ENCODE data around the gene GNB1. TPM values are rescaled to one million over a fixed set of nuclear protein-coding genes. Genes with fewer than 3 reads are reported as not detected.

The GNB1 gene
- total and polyA plus RNA-seq, 3 donors from 2014 or later, result 223 to 256 (median 240) TPM

GRCh38 chr1:1929102-1929638, 38.3 kb upstream of the GNB1 start:
- DNase-seq, result no peak
- 73 to 84% methylated on average over 4 to 9 of the region's 10 CpGs for WGBS, 2 donors
- H3K27me3 ChIP-seq, result no peaks in the 10 kb centered on the region
- no peak for TF ChIP-seq CTCF (IDR thresholded peaks at IDR 0.05)
- no peak for TF ChIP-seq POLR2A (IDR thresholded peaks at IDR 0.05)
- no peak overlapping the region for H3K27ac ChIP-seq
- H3K4me1 ChIP-seq, result peaks cover 5% of the 10 kb centered on the region
- intact Hi-C loops (cut with DNase I; ENCODE audit: low total_unique reads), result no loop called here
- no peaks in the 10 kb centered on the region for H3K9me3 ChIP-seq
- no peak overlapping the region for H3K4me3 ChIP-seq
- H3K36me3 ChIP-seq (ENCODE audit: low read depth, missing control alignments), result no peaks in the 10 kb centered on the region

- H3K27ac ChIP-seq, result no peak overlapping the region
- H3K4me3 ChIP-seq, result no peak overlapping the region
- no peaks in the 10 kb centered on the region for H3K36me3 ChIP-seq (ENCODE audit: low read depth, missing control alignments)
- intact Hi-C loops (cut with DNase I; ENCODE audit: low total_unique reads), result no loop called here
- no peaks in the 10 kb centered on the region for H3K27me3 ChIP-seq
- peaks cover 5% of the 10 kb centered on the region for H3K4me1 ChIP-seq
- H3K9me3 ChIP-seq, result no peaks in the 10 kb centered on the region
- TF ChIP-seq POLR2A (IDR thresholded peaks at IDR 0.05) (no peak), CTCF (IDR thresholded peaks at IDR 0.05) (no peak)
- DNase-seq, result no peak
- WGBS, 2 donors, result 66 to 75% methylated on average over 23 to 34 of the region's 34 CpGs
Measured at GRCh38 chr1:1928231-1929101, 37.6 kb upstream of the GNB1 start.

DNA sequence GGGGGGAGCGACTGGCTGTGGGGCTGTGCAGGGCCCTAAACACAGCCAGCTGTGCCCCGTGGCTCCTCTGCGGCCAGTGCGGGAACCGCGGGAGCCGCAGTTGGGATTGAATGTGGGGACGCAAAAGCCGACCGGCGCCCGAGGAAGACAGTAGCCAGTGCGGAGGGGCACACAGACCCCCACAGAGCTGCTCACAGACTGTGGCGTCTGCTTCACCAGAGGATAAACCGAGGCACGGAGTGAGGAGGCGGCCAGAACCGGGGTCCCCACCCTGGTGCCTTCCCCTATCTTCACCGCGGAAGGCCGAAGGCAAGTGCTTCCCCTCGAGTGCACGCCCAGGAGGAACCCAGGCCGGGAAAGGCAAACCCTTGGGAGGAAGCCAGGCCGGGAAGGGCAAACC, 36.9 kb upstream of the GNB1 start:
- H3K9me3 ChIP-seq, result no peaks in the 10 kb centered on the region

DNA sequence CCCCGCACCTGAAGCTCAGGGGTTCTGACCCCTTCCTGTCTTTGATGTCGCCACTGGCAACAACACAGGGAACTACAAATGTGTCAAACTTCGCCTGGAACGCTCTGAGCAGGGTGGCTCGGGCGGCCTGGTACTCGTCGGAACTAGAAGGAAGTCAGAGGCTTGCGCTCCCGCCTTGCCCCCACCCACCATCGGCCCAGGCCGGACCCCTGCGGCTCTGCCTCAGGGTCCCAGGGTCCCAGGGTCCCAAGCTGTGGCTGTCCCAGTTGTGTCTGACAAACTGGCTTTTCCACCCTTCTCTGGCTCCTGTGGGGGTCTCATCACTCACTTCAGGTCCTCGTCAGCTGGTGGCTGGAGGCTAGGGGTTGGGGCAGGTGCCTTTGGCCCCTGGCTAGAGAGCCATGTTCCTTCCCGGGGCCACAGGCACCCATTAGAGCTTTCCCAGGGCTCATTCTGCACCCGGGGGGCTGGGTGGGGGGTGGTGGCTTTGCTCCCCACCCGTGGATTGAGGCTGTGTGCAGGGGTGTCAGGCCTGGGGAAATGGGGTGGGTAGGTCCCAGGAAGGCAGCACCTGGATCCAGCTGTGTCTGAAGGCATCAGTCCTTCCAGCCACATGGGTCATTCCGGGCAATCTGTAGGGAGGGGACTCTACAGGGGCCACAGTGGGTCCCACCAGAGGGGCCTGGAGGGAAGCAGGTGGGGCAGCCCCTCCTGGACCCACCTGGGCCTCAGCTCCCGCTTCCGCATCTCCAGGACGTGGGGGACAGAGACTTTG, 36.2 kb upstream of the GNB1 start:
- H3K36me3 ChIP-seq (ENCODE audit: low read depth, missing control alignments), result no peaks in the 10 kb centered on the region
- DNase-seq, result no peak

More for the DNA sequence above, 36.9 kb upstream of the GNB1 start:
- H3K27ac ChIP-seq, result no peak overlapping the region
- 79 to 87% methylated on average over 12 to 25 of the region's 25 CpGs for WGBS, 2 donors
- intact Hi-C loops (cut with DNase I; ENCODE audit: low total_unique reads), result no loop called here
- no peaks in the 10 kb centered on the region for H3K27me3 ChIP-seq
- H3K36me3 ChIP-seq (ENCODE audit: low read depth, missing control alignments), result no peaks in the 10 kb centered on the region
- no peak overlapping the region for H3K4me3 ChIP-seq
- no peak for DNase-seq
- H3K4me1 ChIP-seq, result peaks cover 5% of the 10 kb centered on the region
- TF ChIP-seq CTCF (IDR thresholded peaks at IDR 0.05) (no peak), POLR2A (IDR thresholded peaks at IDR 0.05) (no peak)

More for the DNA sequence above, 36.2 kb upstream of the GNB1 start:
- Histone ChIP-seq H3K27me3 (no peaks in the 10 kb centered on the region), H3K9me3 (no peaks in the 10 kb centered on the region), H3K27ac (no peak overlapping the region), H3K4me3 (no peak overlapping the region), H3K4me1 (peaks cover 5% of the 10 kb centered on the region)
- intact Hi-C loops (cut with DNase I; ENCODE audit: low total_unique reads), result no loop called here
- WGBS, 2 donors, result 84 to 95% methylated on average over 7 to 21 of the region's 21 CpGs
- TF ChIP-seq POLR2A (IDR thresholded peaks at IDR 0.05) (no peak), CTCF (IDR thresholded peaks at IDR 0.05) (no peak)

Data from testis (tissue), 3 donors.